Loucy (cell line): Measurements from ENCODE around the gene MYO1E.

Experiments
- EZH2phosphoT487 ChIP-seq: fragments of 200-600 bp; IDR thresholded peaks from 2 replicates; pipeline ENCODE4 v1.6.1; 2018; ENCODE audit warnings: antibody characterized with exemption, mild to moderate bottlenecking, moderate library complexity, borderline replicate concordance
- TF ChIP-seq, protein P1 (sequence below): fragments of 200-600 bp; sonication (generic); conservative IDR thresholded peaks from 2 replicates; pipeline ENCODE4 v1.5.1; 2014; ENCODE audit warnings: mild to moderate bottlenecking, antibody characterized with exemption, low read length

DNA sequence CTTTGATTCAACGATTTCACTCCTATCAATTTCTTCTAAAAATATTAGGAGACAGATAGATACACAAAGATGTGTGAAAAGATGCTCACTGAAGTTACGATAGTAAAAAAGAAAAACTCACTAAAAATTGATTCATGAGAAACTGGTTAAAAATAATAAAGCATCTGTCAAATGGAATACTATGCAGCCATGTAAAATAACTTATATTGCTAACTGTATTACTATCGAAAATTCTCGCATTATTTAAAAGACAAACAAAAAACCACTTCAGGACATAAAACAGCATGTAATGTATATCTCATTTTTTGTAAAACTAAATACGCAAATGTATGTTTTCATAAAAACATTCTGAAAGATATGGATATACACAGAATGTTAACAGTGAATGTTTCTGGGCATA lies 199.5 kb downstream of the MYO1E start:
- TF ChIP-seq, protein P1, sequence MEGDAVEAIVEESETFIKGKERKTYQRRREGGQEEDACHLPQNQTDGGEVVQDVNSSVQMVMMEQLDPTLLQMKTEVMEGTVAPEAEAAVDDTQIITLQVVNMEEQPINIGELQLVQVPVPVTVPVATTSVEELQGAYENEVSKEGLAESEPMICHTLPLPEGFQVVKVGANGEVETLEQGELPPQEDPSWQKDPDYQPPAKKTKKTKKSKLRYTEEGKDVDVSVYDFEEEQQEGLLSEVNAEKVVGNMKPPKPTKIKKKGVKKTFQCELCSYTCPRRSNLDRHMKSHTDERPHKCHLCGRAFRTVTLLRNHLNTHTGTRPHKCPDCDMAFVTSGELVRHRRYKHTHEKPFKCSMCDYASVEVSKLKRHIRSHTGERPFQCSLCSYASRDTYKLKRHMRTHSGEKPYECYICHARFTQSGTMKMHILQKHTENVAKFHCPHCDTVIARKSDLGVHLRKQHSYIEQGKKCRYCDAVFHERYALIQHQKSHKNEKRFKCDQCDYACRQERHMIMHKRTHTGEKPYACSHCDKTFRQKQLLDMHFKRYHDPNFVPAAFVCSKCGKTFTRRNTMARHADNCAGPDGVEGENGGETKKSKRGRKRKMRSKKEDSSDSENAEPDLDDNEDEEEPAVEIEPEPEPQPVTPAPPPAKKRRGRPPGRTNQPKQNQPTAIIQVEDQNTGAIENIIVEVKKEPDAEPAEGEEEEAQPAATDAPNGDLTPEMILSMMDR = no peak
- no peak for TF ChIP-seq EZH2phosphoT487
